Left ventricle myocardium inferior (tissue), 1 donor: Measurements from ENCODE around the gene CSTF3. TPM values are rescaled to one million over a fixed set of nuclear protein-coding genes. Genes with fewer than 3 reads are reported as not detected.

Experiments
- DNase-seq: peaks from one replicate; pipeline ENCODE4 v3.0.0-alpha.2; 2020
- H3K27ac ChIP-seq: fragments of 200-600 bp; replicated peaks from 2 replicates; pipeline ENCODE4 v1.8.0; 2021
- H3K27me3 ChIP-seq: fragments of 200-600 bp; 2 replicates; pipeline ENCODE4 v1.8.0; 2021; ENCODE audit warnings: low read depth
- H3K36me3 ChIP-seq: fragments of 200-600 bp; 2 replicates; pipeline ENCODE4 v1.8.0; 2021
- H3K4me1 ChIP-seq: fragments of 200-600 bp; 2 replicates; pipeline ENCODE4 v1.8.0; 2021
- H3K4me3 ChIP-seq: fragments of 200-600 bp; 2 replicates; pipeline ENCODE4 v1.8.0; 2021; ENCODE audit warnings: mild to moderate bottlenecking, moderate library complexity
- H3K9me3 ChIP-seq: fragments of 200-600 bp; replicated peaks from 2 replicates; pipeline ENCODE4 v1.8.0; 2021
- intact Hi-C: fragments of 100-400 bp; cut with micrococcal nuclease; formaldehyde crosslinking; loops from one replicate; pipeline ENCODE4 v1.11.0; 2022
- total RNA-seq: library from RNA; stranded (reverse); fragmentation: NEBNext Ultra II Directional; extraction: Animal tissue kit (Norgen Biotek cat#: 25700); gene quantifications from one replicate; pipeline ENCODE4 v1.2.1, GENCODE V29; 2021
- TF ChIP-seq, protein P1 (sequence below): fragments of 200-600 bp; IDR thresholded peaks from 2 replicates; pipeline ENCODE4 v1.8.0; 2021; ENCODE audit warnings: antibody characterized with exemption, mild to moderate bottlenecking, borderline replicate concordance
- donor health status: DM: no; HTN: yes; CAD: no; lungs with severe emphysema.

CSTF3 gene
- total RNA-seq, 1 donor from 2014 or later: 11.1 TPM

- intact Hi-C loops: no loop called here
- no peak for DNase-seq
- peaks cover 13% of the 10 kb centered on the region for H3K36me3 ChIP-seq
- H3K27me3 ChIP-seq: no peaks in the 10 kb centered on the region
- H3K27ac ChIP-seq: no peak overlapping the region
- TF ChIP-seq, protein P1, sequence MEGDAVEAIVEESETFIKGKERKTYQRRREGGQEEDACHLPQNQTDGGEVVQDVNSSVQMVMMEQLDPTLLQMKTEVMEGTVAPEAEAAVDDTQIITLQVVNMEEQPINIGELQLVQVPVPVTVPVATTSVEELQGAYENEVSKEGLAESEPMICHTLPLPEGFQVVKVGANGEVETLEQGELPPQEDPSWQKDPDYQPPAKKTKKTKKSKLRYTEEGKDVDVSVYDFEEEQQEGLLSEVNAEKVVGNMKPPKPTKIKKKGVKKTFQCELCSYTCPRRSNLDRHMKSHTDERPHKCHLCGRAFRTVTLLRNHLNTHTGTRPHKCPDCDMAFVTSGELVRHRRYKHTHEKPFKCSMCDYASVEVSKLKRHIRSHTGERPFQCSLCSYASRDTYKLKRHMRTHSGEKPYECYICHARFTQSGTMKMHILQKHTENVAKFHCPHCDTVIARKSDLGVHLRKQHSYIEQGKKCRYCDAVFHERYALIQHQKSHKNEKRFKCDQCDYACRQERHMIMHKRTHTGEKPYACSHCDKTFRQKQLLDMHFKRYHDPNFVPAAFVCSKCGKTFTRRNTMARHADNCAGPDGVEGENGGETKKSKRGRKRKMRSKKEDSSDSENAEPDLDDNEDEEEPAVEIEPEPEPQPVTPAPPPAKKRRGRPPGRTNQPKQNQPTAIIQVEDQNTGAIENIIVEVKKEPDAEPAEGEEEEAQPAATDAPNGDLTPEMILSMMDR: no peak
- no peaks in the 10 kb centered on the region for H3K9me3 ChIP-seq
- no peak overlapping the region for H3K4me3 ChIP-seq
- H3K4me1 ChIP-seq: peaks cover 13% of the 10 kb centered on the region
Observed at GRCh38 chr11:33110083-33110482, 51.2 kb downstream of the CSTF3 start.

DNA sequence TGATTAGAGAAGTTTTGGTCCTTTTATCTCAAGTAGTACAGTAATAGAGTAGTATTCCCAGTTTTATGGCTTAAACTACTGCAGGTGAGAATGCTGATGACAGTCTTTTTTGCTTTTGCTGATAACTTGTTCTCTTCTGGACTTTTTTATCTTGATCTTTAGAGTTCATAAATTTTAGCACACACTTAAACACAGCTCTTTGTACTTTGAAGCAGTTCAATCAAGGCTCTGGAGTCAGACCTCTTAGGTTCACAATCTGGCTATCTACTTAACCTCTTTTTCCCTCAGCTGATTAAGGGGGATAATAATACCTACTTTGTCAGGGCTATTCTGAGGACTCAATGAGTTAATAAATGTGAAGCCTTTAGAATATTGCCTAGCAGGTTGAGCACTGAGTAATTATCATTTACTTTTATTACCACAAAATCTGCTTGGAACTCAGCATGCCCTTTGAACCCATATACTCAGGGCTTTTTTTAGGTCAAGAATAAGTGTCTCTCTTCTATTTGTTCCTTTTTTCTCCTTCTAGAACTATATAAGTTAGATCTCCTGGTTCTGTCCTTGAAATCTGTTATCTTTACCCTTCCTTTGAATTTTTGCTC lies 51.9 kb downstream of the CSTF3 start:
- Histone ChIP-seq H3K36me3 (peaks cover 20% of the 10 kb centered on the region), H3K27ac (no peak overlapping the region), H3K4me1 (peaks cover 13% of the 10 kb centered on the region), H3K9me3 (no peaks in the 10 kb centered on the region), H3K4me3 (no peak overlapping the region), H3K27me3 (no peaks in the 10 kb centered on the region)
- intact Hi-C loops: no loop called here
- DNase-seq: no peak
- TF ChIP-seq, protein P1: no peak

- Histone ChIP-seq H3K27ac (no peak overlapping the region), H3K27me3 (no peaks in the 10 kb centered on the region), H3K36me3 (peaks cover 62% of the 10 kb centered on the region), H3K4me1 (no peaks in the 10 kb centered on the region), H3K9me3 (no peaks in the 10 kb centered on the region), H3K4me3 (no peak overlapping the region)
- TF ChIP-seq, protein P1: no peak
- DNase-seq: no peak
- intact Hi-C loops: no loop called here
Observed at GRCh38 chr11:33103836-33104235, 57.4 kb downstream of the CSTF3 start.

DNA sequence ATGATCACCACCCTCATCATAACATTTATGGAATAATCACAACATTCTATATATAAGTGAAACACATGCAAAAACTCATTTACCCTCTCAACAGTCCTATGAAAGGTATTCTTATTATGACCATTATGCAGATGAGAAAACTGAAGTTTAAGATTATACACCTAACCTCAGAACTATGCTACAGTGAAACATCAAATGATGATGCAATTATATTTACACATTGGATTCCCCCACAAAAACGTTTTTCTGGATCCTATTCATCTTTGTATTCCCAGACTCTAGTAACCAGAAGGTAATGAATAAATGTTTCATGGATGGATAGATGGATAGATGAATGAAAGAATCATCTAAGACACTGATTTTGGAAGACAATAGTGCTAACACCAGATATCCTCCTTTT lies 67.1 kb downstream of the CSTF3 start:
- Histone ChIP-seq H3K4me3 (no peak overlapping the region), H3K27me3 (no peaks in the 10 kb centered on the region), H3K36me3 (peaks cover 51% of the 10 kb centered on the region), H3K4me1 (no peaks in the 10 kb centered on the region), H3K27ac (no peak overlapping the region), H3K9me3 (no peaks in the 10 kb centered on the region)
- intact Hi-C loops: no loop called here
- TF ChIP-seq, protein P1: no peak
- no peak for DNase-seq

GRCh38 chr11:33089776-33090175 lies 71.5 kb downstream of the CSTF3 start:
- Histone ChIP-seq H3K27ac (no peak overlapping the region), H3K27me3 (no peaks in the 10 kb centered on the region), H3K36me3 (peaks cover 37% of the 10 kb centered on the region), H3K9me3 (no peaks in the 10 kb centered on the region), H3K4me1 (no peaks in the 10 kb centered on the region), H3K4me3 (no peak overlapping the region)
- DNase-seq: no peak
- intact Hi-C loops: no loop called here
- TF ChIP-seq, protein P1: no peak

DNA sequence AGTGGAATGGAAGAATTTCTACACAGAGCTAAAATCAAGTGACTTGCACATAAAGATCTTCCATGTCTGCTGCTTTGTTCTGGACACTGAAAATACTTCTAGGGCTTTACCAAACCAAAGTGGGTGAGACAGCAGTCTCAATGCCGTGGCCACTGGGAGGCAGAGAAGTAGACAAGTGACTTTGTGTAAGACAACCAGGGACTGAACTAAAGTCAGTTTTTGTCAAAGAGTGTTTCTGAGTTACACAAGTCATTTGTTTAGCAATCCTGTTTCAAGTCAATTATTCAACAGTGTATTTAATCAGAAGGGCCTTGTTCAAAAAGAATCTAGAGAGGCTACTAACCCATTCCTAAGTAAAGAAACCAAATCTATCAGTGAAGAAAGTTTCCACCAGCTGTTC lies 75.3 kb downstream of the CSTF3 start:
- no peak overlapping the region for H3K27ac ChIP-seq
- DNase-seq: no peak
- TF ChIP-seq, protein P1: no peak
- H3K36me3 ChIP-seq: peaks cover 58% of the 10 kb centered on the region
- no peaks in the 10 kb centered on the region for H3K4me1 ChIP-seq
- no peak overlapping the region for H3K4me3 ChIP-seq
- H3K27me3 ChIP-seq: no peaks in the 10 kb centered on the region
- intact Hi-C loops: no loop called here
- no peaks in the 10 kb centered on the region for H3K9me3 ChIP-seq
